H7 (cell line): ENCODE results near the gene RNU6-1. TPM values are rescaled to one million over a fixed set of nuclear protein-coding genes. Genes with fewer than 3 reads are reported as not detected.
A peak's percentile ranks its signal among the peaks of the same experiment; 100 is the strongest.

Experiments
- DNase-seq: peaks from one replicate; pipeline ENCODE4 v3.0.0; 2012
- H3K27me3 ChIP-seq: 2 replicates; pipeline ENCODE4 v1.6.0; 2011; ENCODE audit warnings: mild to moderate bottlenecking, low read length; ENCODE audit not compliant: control insufficient read depth, insufficient read depth
- H3K36me3 ChIP-seq: replicated peaks from 2 replicates; pipeline ENCODE4 v1.5.1; 2011; ENCODE audit warnings: low read length; ENCODE audit not compliant: control insufficient read depth, insufficient read depth
- H3K4me3 ChIP-seq: 2 replicates; pipeline ENCODE4 v1.5.1; 2011; ENCODE audit warnings: low read depth, mild to moderate bottlenecking, control low read depth, low read length, moderate library complexity; ENCODE audit not compliant: insufficient read depth
- total RNA-seq: library from RNA; depleted of rRNA; stranded (reverse); fragments of >200 nt; shearing (Covaris generic); gene quantifications from 2 replicates; pipeline ENCODE4 v1.2.3, GENCODE V29; 2014

The RNU6-1 gene
- total RNA-seq, 1 experiment from 2014 or later: not detected

DNA sequence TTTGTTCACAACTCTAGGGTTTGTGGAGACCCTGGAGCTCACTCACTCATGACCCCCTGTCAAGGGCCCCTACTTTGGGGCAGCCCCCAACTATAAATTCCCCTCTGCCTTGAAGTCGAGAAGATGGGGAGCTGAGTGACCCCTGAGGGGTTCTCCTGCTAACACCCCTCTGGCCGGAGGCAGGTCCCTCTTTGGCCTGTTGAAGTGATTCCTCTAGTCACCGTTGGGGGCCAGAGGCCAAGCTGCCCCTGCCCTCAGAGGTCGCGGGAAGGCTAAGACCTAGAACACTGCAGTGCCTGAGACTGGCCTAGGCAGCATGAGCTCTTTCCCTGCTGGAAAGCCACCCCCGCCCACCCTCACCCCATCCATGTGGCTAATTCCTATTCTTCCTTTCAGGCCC lies 30.0 kb downstream of the RNU6-1 start:
- no peak for DNase-seq
- Histone ChIP-seq H3K4me3 (no peak overlapping the region), H3K36me3 (no peaks in the 10 kb centered on the region), H3K27me3 (no peaks in the 10 kb centered on the region; the same call in none of the 2 replicates)

- no peak for DNase-seq
- no peaks in the 10 kb centered on the region; the same call in none of the 2 replicates for H3K27me3 ChIP-seq
Measured at GRCh38 chr15:67809441-67809840, 30.4 kb downstream of the RNU6-1 start.

DNA sequence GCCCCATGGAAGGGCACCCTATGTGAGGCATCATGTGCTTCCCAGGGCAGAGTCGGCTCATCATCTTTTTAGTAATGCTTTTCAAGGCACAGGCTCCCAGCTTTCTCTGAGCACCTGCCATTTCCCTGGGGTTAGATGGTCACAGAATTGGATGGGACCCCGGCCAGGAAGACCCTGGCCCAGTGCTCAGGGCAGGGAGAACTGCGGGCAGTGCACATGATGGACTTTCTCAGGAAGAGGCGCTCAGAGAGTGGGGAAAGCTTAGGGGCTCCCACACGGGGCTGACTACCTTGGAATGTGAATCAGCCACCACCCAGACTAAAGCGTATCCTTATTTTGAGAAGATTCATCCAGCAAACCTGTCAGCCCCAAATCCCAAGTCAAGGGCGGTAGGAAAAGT lies 31.0 kb downstream of the RNU6-1 start:
- H3K4me3 ChIP-seq: no peak overlapping the region
- no peaks in the 10 kb centered on the region; the same call in none of the 2 replicates for H3K27me3 ChIP-seq
- no peaks in the 10 kb centered on the region for H3K36me3 ChIP-seq
- DNase-seq: no peak

More at GRCh38 chr15:67809441-67809840, 30.4 kb downstream of the RNU6-1 start:
- Histone ChIP-seq H3K4me3 (no peak overlapping the region), H3K36me3 (no peaks in the 10 kb centered on the region)

GRCh38 chr15:67807836-67808235 lies 32.0 kb downstream of the RNU6-1 start:
- Histone ChIP-seq H3K4me3 (no peak overlapping the region), H3K36me3 (no peaks in the 10 kb centered on the region), H3K27me3 (no peaks in the 10 kb centered on the region; the same call in 1 of the 2 replicates)
- no peak for DNase-seq

DNA sequence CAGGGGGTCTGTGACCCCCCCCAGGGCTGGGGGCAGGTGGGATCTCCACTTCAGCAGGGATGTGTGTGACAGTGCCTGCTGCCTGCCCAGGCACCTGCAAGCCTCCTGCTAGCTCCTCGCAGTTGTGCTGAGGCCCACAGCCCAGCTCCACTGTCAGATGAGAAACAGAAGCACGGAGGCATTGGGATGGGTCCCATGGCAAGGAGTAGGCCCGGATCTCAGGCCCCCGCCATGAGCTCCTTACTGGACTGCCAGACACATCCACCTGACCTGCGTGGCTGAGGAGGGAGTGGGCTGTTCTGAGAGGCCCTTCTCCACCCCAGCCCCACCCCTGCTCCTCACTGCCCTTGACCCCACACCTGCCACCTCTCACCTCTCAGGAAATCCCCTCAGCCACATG lies 32.7 kb downstream of the RNU6-1 start:
- no peaks in the 10 kb centered on the region; the same call in 1 of the 2 replicates for H3K27me3 ChIP-seq
- no peak for DNase-seq
- no peak overlapping the region for H3K4me3 ChIP-seq
- no peaks in the 10 kb centered on the region for H3K36me3 ChIP-seq

DNA sequence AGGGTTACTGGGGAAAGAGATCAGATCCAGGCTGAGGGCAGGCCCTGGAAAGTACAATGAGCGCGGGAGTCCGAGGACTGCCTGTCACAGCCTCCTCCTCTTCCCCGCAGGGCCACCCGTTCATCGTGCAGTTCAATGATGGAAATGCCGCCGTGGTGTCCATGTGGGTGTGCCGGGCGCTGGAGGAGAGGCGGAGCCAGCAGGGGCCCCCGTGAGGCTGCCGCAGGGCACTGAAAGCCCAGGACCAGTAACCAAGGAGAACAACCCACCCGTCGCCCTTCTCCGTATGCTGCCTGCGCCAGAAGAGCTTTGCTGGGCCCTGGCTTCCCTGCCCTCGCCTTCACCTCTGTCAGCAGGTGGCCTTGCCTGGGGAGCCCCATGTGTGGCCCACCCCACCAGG lies 33.3 kb downstream of the RNU6-1 start:
- H3K27me3 ChIP-seq: no peaks in the 10 kb centered on the region; the same call in 1 of the 2 replicates
- peak; percentile 54 for DNase-seq
- no peak overlapping the region for H3K4me3 ChIP-seq
- H3K36me3 ChIP-seq: no peaks in the 10 kb centered on the region

- peak; percentile 53 for DNase-seq
- Histone ChIP-seq H3K27me3 (no peaks in the 10 kb centered on the region; the same call in 1 of the 2 replicates), H3K36me3 (no peaks in the 10 kb centered on the region)
Measured at GRCh38 chr15:67805666-67806516, 34.0 kb downstream of the RNU6-1 start.

DNA sequence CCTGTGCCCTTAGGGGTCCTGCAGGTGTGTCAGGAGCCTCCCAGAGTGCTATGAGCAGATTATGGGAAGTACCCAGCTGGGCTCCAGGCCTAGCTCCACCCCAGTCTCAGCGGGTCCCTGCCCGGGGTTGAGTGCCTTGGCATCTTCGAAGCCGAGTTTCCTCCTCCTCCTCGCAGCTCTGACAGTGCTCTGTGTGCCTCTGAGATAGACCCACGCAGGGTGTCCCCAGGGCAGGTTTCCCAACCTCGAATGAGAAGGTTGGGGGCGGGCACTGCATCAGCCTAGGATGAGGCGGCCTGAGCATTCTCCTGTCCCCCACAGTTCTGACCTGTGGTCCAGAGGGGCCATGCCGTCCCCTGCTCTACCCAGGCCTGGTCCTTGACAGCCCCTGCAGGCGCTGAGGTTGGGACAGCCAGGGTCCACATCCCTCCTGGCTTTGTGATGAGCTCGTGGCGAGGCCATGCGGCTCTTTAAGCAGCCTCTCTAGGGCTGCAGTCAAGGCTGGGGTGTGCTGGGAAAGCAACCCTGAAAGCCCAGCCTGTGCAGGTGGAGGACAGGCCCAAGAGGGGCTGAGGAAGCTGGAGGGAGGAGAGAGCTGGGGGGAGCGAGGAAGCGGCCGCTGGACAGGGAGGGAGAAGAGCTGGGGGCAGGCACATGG lies 34.7 kb downstream of the RNU6-1 start:
- Histone ChIP-seq H3K36me3 (no peaks in the 10 kb centered on the region), H3K4me3 (no peak overlapping the region), H3K27me3 (no peaks in the 10 kb centered on the region; the same call in 1 of the 2 replicates)
- DNase-seq: peak; percentile 52

More at GRCh38 chr15:67805666-67806516, 34.0 kb downstream of the RNU6-1 start:
- H3K4me3 ChIP-seq: no peak overlapping the region

- H3K27me3 ChIP-seq: no peaks in the 10 kb centered on the region; the same call in 1 of the 2 replicates
- peak; percentile 85 for DNase-seq
Measured at GRCh38 chr15:67803996-67804843, 35.6 kb downstream of the RNU6-1 start.

DNA sequence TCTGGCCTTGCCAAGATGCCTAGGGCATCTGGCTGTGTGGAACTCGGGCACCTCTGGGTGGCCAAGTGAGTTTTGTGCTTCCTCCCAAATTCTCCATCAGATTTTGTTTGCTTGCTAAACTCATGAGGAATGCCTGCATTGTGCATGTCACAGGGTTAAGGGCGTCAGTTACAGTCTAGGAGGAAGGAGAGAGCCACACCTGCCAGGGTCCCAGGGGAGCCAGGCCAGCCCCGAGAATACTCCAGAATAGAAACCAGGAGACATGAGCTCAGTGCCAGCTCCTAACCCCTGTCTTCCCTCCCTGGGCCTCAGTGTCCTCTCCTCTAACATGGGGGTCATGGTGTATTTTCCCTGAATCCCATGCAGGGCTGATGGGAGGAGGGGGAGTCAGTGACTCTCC lies 36.5 kb downstream of the RNU6-1 start:
- no peak for DNase-seq
- Histone ChIP-seq H3K36me3 (no peaks in the 10 kb centered on the region), H3K27me3 (no peaks in the 10 kb centered on the region; the same call in 1 of the 2 replicates), H3K4me3 (no peak overlapping the region)

More at GRCh38 chr15:67803996-67804843, 35.6 kb downstream of the RNU6-1 start:
- Histone ChIP-seq H3K4me3 (no peak overlapping the region), H3K36me3 (no peaks in the 10 kb centered on the region)

DNA sequence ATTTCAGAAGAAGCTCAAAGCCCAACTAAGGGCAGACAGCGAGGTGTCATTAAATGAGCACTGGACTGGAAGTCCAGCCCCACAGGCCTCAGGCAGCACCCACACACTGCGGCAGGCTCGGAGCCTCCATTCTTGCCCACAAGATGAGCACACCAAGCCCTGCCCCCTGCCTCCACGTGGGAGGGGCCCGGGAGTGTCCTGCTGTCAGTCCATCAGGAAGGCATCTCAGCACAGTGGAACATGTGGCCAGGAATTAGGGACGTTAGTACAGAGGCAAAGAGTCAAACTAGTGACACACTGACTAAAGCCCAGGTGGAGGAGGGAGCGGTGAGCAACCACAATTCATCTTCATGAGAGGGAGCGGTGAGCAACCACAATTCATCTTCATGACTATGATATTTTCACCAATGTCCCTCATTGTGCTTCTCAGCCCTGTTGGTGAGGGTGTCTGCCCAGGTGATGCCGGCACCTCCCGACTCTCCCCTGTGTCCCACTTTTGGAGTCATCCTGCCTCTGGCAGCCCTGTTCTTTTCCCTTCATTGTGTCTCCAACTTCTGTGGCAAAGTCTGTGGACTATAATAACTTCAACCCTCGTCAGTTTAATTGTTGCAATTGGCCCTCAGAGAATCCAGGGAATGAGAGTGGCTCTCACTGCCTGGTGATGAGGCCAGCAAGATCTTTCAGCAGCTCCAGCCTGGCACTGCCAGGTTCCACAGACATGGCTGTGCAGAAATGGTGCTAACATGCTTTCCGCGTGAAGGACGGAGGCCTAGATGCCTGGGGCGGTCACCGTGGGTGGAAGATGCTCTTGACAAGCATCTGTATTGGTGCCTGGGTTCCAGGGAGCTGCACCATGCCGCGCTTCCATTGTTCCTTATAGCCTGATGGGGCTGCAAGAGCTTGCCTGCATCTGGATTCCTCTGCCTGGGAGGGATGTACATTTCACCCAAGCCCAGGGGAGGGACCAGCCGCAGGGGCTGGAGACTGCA lies 37.6 kb downstream of the RNU6-1 start:
- DNase-seq: no peak
- Histone ChIP-seq H3K36me3 (no peaks in the 10 kb centered on the region), H3K27me3 (no peaks in the 10 kb centered on the region; the same call in 1 of the 2 replicates), H3K4me3 (no peak overlapping the region)

- H3K27me3 ChIP-seq: no peaks in the 10 kb centered on the region; the same call in 1 of the 2 replicates
- H3K36me3 ChIP-seq: no peaks in the 10 kb centered on the region
- no peak for DNase-seq
- H3K4me3 ChIP-seq: no peak overlapping the region
Measured at GRCh38 chr15:67801142-67801541, 38.7 kb downstream of the RNU6-1 start.

GRCh38 chr15:67799801-67800205 lies 40.0 kb downstream of the RNU6-1 start:
- H3K4me3 ChIP-seq: no peak overlapping the region
- no peak for DNase-seq
- no peaks in the 10 kb centered on the region for H3K36me3 ChIP-seq
- H3K27me3 ChIP-seq: no peaks in the 10 kb centered on the region; the same call in 1 of the 2 replicates
